Medulla oblongata (tissue), 1 donor: ENCODE data around the gene GGT1.
A peak's percentile ranks its signal among the peaks of the same experiment; 100 is the strongest.
"Not testable (repeated sequence)": the region's sequence is repeated elsewhere in the genome, so short reads cannot be mapped to it uniquely, and the experiment has no call there.

ENCODE experiments used
- DNase-seq: peaks from one replicate; pipeline ENCODE4 v3.0.0-alpha.2; 2015; ENCODE audit errors: extremely low spot score

The GGT1 gene

GRCh38 chr22:24584166-24584790 is 18.7 kb upstream of the GGT1 start:
- DNase-seq = no peak

GRCh38 chr22:24584871-24585411 is 18.1 kb upstream of the GGT1 start:
- DNase-seq = no peak

- no peak for DNase-seq
These were observed 17.5 kb upstream of the GGT1 start for GRCh38 chr22:24585461-24585860.

GRCh38 chr22:24585927-24586546 is 17.0 kb upstream of the GGT1 start:
- DNase-seq = no peak

- DNase-seq = no peak
These were observed 15.7 kb upstream of the GGT1 start for GRCh38 chr22:24587251-24587650.

GRCh38 chr22:24587948-24588347 is 15.0 kb upstream of the GGT1 start:
- DNase-seq = no peak

- DNase-seq = peak; percentile 94
These were observed 14.6 kb upstream of the GGT1 start for GRCh38 chr22:24588381-24588756.

GRCh38 chr22:24588757-24589481 is 14.1 kb upstream of the GGT1 start:
- no peak for DNase-seq

GRCh38 chr22:24589518-24590030 is 13.4 kb upstream of the GGT1 start:
- DNase-seq = no peak

GRCh38 chr22:24590596-24591173 is 12.3 kb upstream of the GGT1 start:
- DNase-seq = no peak

GRCh38 chr22:24591286-24591830 is 11.6 kb upstream of the GGT1 start:
- DNase-seq = no peak

- no peak for DNase-seq
These were observed 10.7 kb upstream of the GGT1 start for GRCh38 chr22:24592058-24592850.

GRCh38 chr22:24592851-24593558 is 10.0 kb upstream of the GGT1 start, which contains the start of gene LRRC75B:
LRRC75B (minus strand) TSS chr22:24593073; CDS start chr22:24593039, 34 bp downstream.
- DNase-seq = peak; percentile 84

GRCh38 chr22:24593559-24593835 is 9.5 kb upstream of the GGT1 start:
- DNase-seq = not testable (repeated sequence)

- no peak for DNase-seq
These were observed 9.0 kb upstream of the GGT1 start for GRCh38 chr22:24593836-24594568.

- DNase-seq = peak; percentile 41
These were observed 8.3 kb upstream of the GGT1 start for GRCh38 chr22:24594569-24595120.

- no peak for DNase-seq
These were observed 7.8 kb upstream of the GGT1 start for GRCh38 chr22:24595228-24595627.

GRCh38 chr22:24595863-24596262 is 7.1 kb upstream of the GGT1 start:
- no peak for DNase-seq

- DNase-seq = not testable (repeated sequence)
These were observed 5.9 kb upstream of the GGT1 start for GRCh38 chr22:24597076-24597475.

- DNase-seq = no peak
These were observed 3.5 kb upstream of the GGT1 start for GRCh38 chr22:24599514-24599913.
